H9 (cell line): Measurements from ENCODE around the gene SEC22B. TPM values are rescaled to one million over a fixed set of nuclear protein-coding genes. Genes with fewer than 3 reads are reported as not detected.
"Not testable (repeated sequence)": the region's sequence is repeated elsewhere in the genome, so short reads cannot be mapped to it uniquely, and the experiment has no call there.

Experiments used
- DNase-seq: peaks from one replicate; pipeline ENCODE4 v3.0.0-alpha.2; 2017
- H2AFZ ChIP-seq: one replicate; pipeline ENCODE4 v1.6.1; 2013; ENCODE audit warnings: mild to moderate bottlenecking, low read length, control low read depth, moderate library complexity
- H2AK5ac ChIP-seq: 2 replicates; pipeline ENCODE4 v1.6.1; 2013; ENCODE audit warnings: low read length, control low read depth, mixed read lengths; ENCODE audit not compliant: insufficient read length
- H2BK120ac ChIP-seq: one replicate; pipeline ENCODE4 v1.6.1; 2013; ENCODE audit warnings: low read depth, mild to moderate bottlenecking, low read length, control low read depth, inconsistent platforms; ENCODE audit not compliant: poor library complexity, severe bottlenecking
- H2BK12ac ChIP-seq: 2 replicates; pipeline ENCODE4 v1.6.1; 2013; ENCODE audit warnings: low read length, control low read depth, mixed read lengths, low read depth; ENCODE audit not compliant: insufficient read length
- H2BK15ac ChIP-seq: 2 replicates; pipeline ENCODE4 v1.6.1; 2013; ENCODE audit warnings: low read depth, low read length, control low read depth
- H2BK20ac ChIP-seq: one replicate; pipeline ENCODE4 v1.6.1; 2013; ENCODE audit warnings: low read depth, mild to moderate bottlenecking, low read length, control low read depth, inconsistent platforms; ENCODE audit not compliant: poor library complexity, severe bottlenecking
- H2BK5ac ChIP-seq: 2 replicates; pipeline ENCODE4 v1.6.1; 2013; ENCODE audit warnings: low read length, control low read depth, mixed read lengths; ENCODE audit not compliant: insufficient read length
- H3K14ac ChIP-seq: 2 replicates; pipeline ENCODE4 v1.6.1; 2013; ENCODE audit warnings: low read length, control low read depth; ENCODE audit not compliant: insufficient read depth
- H3K18ac ChIP-seq: 2 replicates; pipeline ENCODE4 v1.6.1; 2013; ENCODE audit warnings: low read depth, mild to moderate bottlenecking, mixed read lengths, low read length, control low read depth; ENCODE audit not compliant: insufficient read length
- H3K23ac ChIP-seq: 2 replicates; pipeline ENCODE4 v1.6.1; 2013; ENCODE audit warnings: low read length, control low read depth, mixed read lengths, low read depth; ENCODE audit not compliant: insufficient read length
- H3K23me2 ChIP-seq: 2 replicates; pipeline ENCODE4 v1.6.1; 2013; ENCODE audit warnings: low read depth, mild to moderate bottlenecking, mixed read lengths, low read length, control low read depth; ENCODE audit not compliant: insufficient read length, poor library complexity, severe bottlenecking
- H3K27ac ChIP-seq: 2 replicates; pipeline ENCODE4 v1.5.1; 2013; ENCODE audit warnings: low read length, control low read depth, mixed read lengths, low read depth; ENCODE audit not compliant: insufficient read length
- H3K27me3 ChIP-seq: 2 replicates; pipeline ENCODE4 v1.6.1; 2013; ENCODE audit warnings: low read length, control low read depth, inconsistent platforms; ENCODE audit not compliant: insufficient read depth
- H3K4ac ChIP-seq: 2 replicates; pipeline ENCODE4 v1.6.1; 2013; ENCODE audit warnings: low read depth, mild to moderate bottlenecking, control low read depth, inconsistent platforms, low read length, moderate library complexity
- H3K4me1 ChIP-seq: 2 replicates; pipeline ENCODE4 v1.6.1; 2013; ENCODE audit warnings: low read length, control low read depth, inconsistent platforms; ENCODE audit not compliant: insufficient read depth
- H3K4me2 ChIP-seq: 2 replicates; pipeline ENCODE4 v1.6.1; 2013; ENCODE audit warnings: low read length, control low read depth, mixed read lengths; ENCODE audit not compliant: insufficient read length, insufficient read depth
- H3K56ac ChIP-seq: 2 replicates; pipeline ENCODE4 v1.6.1; 2013; ENCODE audit warnings: low read depth, mild to moderate bottlenecking, mixed read lengths, low read length, control low read depth; ENCODE audit not compliant: insufficient read length
- H3K79me1 ChIP-seq: 2 replicates; pipeline ENCODE4 v1.6.1; 2013; ENCODE audit warnings: low read depth, mild to moderate bottlenecking, moderate library complexity, low read length, control low read depth, inconsistent platforms; ENCODE audit not compliant: insufficient read depth, poor library complexity, severe bottlenecking
- H3K79me2 ChIP-seq: 2 replicates; pipeline ENCODE4 v1.6.1; 2013; ENCODE audit warnings: low read length, control low read depth, inconsistent platforms; ENCODE audit not compliant: insufficient read depth
- H3K9ac ChIP-seq: 2 replicates; pipeline ENCODE4 v1.6.1; 2013; ENCODE audit warnings: low read length, control low read depth, mixed read lengths; ENCODE audit not compliant: insufficient read length; ENCODE audit errors: extremely low read depth
- H3K9me3 ChIP-seq: one replicate; pipeline ENCODE4 v1.6.1; 2013; ENCODE audit warnings: low read depth, low read length, inconsistent platforms; ENCODE audit not compliant: control insufficient read depth
- H3T11ph ChIP-seq: one replicate; pipeline ENCODE4 v1.6.1; 2013; ENCODE audit warnings: mild to moderate bottlenecking, low read length, control low read depth, inconsistent platforms
- H4K20me1 ChIP-seq: one replicate; pipeline ENCODE4 v1.6.1; 2013; ENCODE audit not compliant: control insufficient read depth, insufficient read length, insufficient read depth
- H4K5ac ChIP-seq: 2 replicates; pipeline ENCODE4 v1.6.1; 2013; ENCODE audit warnings: low read depth, mild to moderate bottlenecking, mixed read lengths, low read length, control low read depth; ENCODE audit not compliant: insufficient read length
- H4K8ac ChIP-seq: replicated peaks from 2 replicates; pipeline ENCODE4 v1.6.1; 2013; ENCODE audit warnings: low read length, control low read depth, mixed read lengths, low read depth; ENCODE audit not compliant: insufficient read length
- H4K91ac ChIP-seq: 2 replicates; pipeline ENCODE4 v1.6.1; 2013; ENCODE audit warnings: low read depth, mild to moderate bottlenecking, moderate library complexity, mixed read lengths, low read length, control low read depth; ENCODE audit not compliant: insufficient read length
- H3K27ac Mint-ChIP-seq, 3 experiments: 2 replicates in 2 of 3; 3 replicates in 1 of 3; pipeline ENCODE4 v1.8.0; 2020 to 2021; ENCODE audit warnings: mixed read lengths in 3 of 3, mild to moderate bottlenecking in 1 of 3, moderate library complexity in 1 of 3
- H3K27me3 Mint-ChIP-seq: 2 replicates; pipeline ENCODE4 v1.8.0; 2021; ENCODE audit warnings: low read depth, mild to moderate bottlenecking, moderate library complexity, mixed read lengths
- H3K36me3 Mint-ChIP-seq, 3 experiments: 2 replicates in 2 of 3; 3 replicates in 1 of 3; pipeline ENCODE4 v1.8.0; 2020 to 2021; ENCODE audit warnings: low read depth in 3 of 3, mixed read lengths in 3 of 3; ENCODE audit not compliant: insufficient read depth in 1 of 3
- H3K4me1 Mint-ChIP-seq, 2 experiments: 2 replicates each; pipeline ENCODE4 v1.8.0; 2020; ENCODE audit warnings: mixed read lengths in 2 of 2
- H3K4me3 Mint-ChIP-seq, 2 experiments: 2 replicates in 1 of 2; 3 replicates in 1 of 2; pipeline ENCODE4 v1.8.0; 2020 to 2021; ENCODE audit warnings: mild to moderate bottlenecking in 2 of 2, mixed read lengths in 2 of 2, moderate library complexity in 1 of 2
- H3K9me3 Mint-ChIP-seq, 2 experiments: 2 replicates in 1 of 2; 3 replicates in 1 of 2; pipeline ENCODE4 v1.8.0; 2020; ENCODE audit warnings: mild to moderate bottlenecking in 2 of 2, mixed read lengths in 2 of 2, moderate library complexity in 1 of 2
- WGBS: extraction: QIAGEN DNeasy Blood & Tissue Kit; methylation state at CpG from one replicate; pipeline ENCODE4 v1.1.7; 2013; ENCODE audit warnings: missing lambda C conversion rate, low lambda C conversion rate, mixed read lengths; ENCODE audit not compliant: insufficient read length; ENCODE audit errors: extremely low coverage; 5-methylcytosine and 5-hydroxymethylcytosine counted together
- total RNA-seq: library from RNA; stranded (reverse); gene quantifications from 2 replicates; pipeline ENCODE4 v1.2.1, GENCODE V29; 2021

Gene SEC22B
- total RNA-seq, 1 experiment from 2014 or later = 13.9 TPM

DNA sequence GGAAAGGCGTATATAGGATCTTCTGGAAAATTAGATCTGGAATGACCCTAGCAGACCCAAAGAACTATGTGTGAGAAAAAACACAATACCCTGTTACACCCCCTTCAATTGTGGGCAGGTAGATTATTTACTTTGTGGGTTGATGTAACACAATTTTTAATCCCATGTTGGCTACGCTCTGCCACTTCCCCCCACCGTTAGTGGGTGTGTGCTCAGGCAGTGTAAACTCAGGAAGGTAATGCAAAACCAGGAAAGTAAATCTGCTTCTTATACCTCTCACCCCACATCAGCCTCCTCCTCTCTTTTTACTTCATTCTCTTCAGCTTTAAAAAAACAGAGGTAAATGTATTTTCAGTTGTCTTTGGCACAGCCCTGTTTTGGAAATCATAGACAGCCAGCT lies 63.2 kb downstream of the SEC22B start:
- H3K27ac ChIP-seq, H3K4ac ChIP-seq, H2AFZ ChIP-seq, H3K4me2 ChIP-seq, H2BK15ac ChIP-seq, H3K14ac ChIP-seq, H3K79me2 ChIP-seq, H2BK20ac ChIP-seq, H3K9ac ChIP-seq, H2BK120ac ChIP-seq, H3T11ph ChIP-seq, H3K36me3 Mint-ChIP-seq, H3K4me1 Mint-ChIP-seq, H3K18ac ChIP-seq, DNase-seq, H3K27me3 Mint-ChIP-seq, H4K20me1 ChIP-seq, H2AK5ac ChIP-seq, H3K27ac Mint-ChIP-seq, H3K79me1 ChIP-seq, H3K4me3 Mint-ChIP-seq, H2BK5ac ChIP-seq, H3K23ac ChIP-seq, H3K9me3 ChIP-seq, H4K91ac ChIP-seq, H3K27me3 ChIP-seq, H3K23me2 ChIP-seq, H3K9me3 Mint-ChIP-seq, H3K56ac ChIP-seq, H4K5ac ChIP-seq, H4K8ac ChIP-seq, H2BK12ac ChIP-seq, H3K4me1 ChIP-seq: not testable (repeated sequence)
- no CpG with 5 or more reads among the region's 3 CpGs for WGBS

DNA sequence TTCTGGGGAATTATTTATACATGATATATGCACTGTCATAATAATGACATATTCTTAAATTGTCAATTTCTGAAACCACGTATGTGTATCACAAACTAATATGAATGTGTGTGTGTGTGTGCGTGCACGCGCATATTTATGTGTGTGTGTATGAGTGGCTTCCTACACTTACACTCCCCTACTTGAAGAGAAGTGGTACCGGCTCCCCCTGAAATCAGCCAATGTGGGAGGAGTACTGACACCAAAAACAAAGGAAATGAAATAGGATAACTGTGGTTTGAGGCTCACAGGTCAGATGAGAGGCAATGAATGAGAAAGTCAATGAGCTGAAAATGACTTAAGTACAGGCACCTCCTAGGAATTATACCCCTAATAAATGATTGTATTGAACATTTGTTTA lies 64.1 kb downstream of the SEC22B start:
- not testable (repeated sequence) for H4K91ac ChIP-seq, H4K5ac ChIP-seq, H3K27ac ChIP-seq, H3K4me1 ChIP-seq, H3K9me3 Mint-ChIP-seq, H2BK12ac ChIP-seq, H3K9ac ChIP-seq, H2BK5ac ChIP-seq, H2BK20ac ChIP-seq, H3K4me3 Mint-ChIP-seq, H3T11ph ChIP-seq, H3K4ac ChIP-seq, H3K4me1 Mint-ChIP-seq, H3K23me2 ChIP-seq, H3K18ac ChIP-seq, H3K9me3 ChIP-seq, H3K23ac ChIP-seq, H2AFZ ChIP-seq, H3K79me2 ChIP-seq, H3K27me3 ChIP-seq, H2BK15ac ChIP-seq, H4K20me1 ChIP-seq, H2AK5ac ChIP-seq, DNase-seq, H2BK120ac ChIP-seq, H3K27ac Mint-ChIP-seq, H3K14ac ChIP-seq, H3K56ac ChIP-seq, H3K36me3 Mint-ChIP-seq, H4K8ac ChIP-seq, H3K4me2 ChIP-seq, H3K27me3 Mint-ChIP-seq, H3K79me1 ChIP-seq
- WGBS = no CpG with 5 or more reads among the region's 5 CpGs
